Measurements from ENCODE around the gene ZBTB7C.

Gene ZBTB7C

DNA sequence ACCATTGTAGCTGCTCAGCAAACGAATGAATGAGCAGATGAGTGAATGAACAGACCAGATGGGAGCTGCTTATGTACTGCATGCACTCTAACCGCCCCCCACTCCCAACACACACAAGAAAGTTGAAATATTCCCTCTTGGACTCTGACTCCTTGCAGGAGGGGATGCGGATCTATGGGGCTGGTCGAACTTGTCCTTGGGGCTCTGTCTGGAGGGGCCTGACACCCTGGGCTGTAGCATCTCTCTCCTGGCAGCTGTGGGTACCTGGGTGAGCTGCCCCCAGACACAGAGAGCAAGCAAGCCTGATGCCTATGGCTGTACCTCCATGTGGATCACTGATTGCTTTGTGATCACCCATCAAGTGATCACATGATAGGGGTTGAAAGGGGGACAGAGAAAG is 286.4 kb downstream of the ZBTB7C start:
- no peak for DNase-seq (ENCODE audit: low read depth in 2 of 2)

DNA sequence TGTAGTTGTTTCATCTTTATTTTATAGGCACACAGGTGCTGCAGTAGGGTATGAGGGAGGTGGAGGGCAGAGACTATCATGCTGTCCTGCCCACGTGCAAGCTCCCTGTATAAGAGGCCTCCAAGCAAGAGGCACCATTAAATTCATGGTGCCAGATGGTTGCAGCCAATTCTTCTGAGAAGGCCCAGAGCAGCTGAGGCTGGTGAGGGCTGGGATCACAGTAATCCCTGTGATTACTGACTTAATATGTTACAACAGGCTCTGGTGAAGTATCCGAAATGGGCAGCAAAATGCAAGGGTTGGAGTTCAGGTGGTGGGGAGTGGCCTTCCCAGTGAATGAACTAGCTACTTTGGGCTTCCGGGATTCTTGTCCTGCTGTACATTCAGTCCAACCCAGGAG is 286.8 kb downstream of the ZBTB7C start:
- no peak for DNase-seq (ENCODE audit: low read depth in 2 of 2)

DNA sequence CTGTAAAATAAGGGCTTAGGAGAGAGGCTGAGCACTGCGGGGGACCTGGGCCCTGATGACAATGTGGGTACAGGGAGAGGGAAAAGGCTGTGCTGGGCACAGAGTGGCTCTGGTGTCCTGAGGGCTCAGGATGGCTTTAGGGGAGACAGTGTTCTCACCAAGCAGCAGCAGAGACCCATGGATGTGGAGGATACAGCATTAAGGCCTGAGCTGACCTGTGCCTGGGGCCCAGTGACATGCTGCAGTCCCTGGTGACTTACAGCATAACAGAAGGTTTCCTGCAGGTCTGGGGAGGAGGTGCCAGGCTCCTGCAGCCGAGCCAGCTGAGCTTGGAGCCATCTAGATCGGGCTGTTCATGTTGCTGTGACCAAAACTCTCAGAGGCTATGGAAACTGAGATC is 287.4 kb downstream of the ZBTB7C start:
- no peak for DNase-seq (ENCODE audit: low read depth in 2 of 2)

DNA sequence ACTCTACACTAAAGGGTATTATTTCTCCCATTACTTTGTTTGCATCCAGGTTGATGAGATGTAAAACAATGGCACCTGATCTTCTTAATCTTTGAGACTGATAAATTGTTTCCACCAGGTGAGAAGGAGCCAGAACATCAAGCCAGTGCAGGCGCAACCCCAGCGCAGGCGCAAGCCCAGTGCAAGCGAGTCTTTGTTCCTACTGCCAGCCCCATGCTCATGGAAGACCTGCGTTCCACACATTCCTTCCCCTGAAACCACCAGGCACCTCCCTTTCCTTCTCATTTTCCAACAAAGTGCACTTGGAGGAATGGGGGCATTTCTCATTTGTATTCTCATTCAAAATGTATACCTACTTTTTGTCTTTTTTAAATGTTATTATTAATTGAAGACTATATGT is 290.0 kb downstream of the ZBTB7C start:
- DNase-seq (ENCODE audit: low read depth in 2 of 2): no peak

DNA sequence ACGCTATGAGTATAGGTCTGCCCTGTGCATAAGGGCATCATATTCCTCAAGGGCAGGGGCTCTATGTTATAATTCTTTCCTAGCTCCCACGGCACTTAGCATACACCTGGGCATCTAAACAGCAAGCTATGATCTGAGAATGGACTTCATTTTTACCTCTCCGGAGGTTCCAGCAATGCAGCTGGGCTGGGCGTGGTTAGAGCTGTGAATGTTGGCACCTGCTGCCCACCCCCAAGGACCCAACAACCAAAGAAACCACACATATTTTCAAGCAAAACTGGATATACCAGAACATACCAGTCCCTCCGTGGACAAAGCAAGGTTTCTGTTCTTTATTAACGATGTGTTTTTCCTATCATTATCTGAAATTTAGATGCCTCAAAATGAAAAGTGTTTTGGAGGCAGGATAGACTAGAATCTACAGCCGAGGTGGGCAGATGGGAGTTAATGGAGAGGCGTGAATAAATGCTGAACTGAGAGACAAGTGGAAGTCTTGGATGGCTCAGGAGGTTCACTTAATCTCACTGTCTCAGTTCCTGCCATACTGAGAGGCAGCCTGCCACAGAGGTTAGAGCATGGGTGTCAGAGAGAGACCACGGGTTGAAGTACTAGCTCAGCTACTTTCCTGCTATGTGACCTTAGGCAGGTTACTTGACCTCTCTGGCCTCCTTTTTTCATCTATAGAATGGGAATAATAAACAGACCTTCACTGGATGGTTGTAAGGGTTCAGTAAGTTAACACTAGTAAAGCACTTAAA is 292.1 kb downstream of the ZBTB7C start:
- DNase-seq (ENCODE audit: low read depth in 2 of 2): no peak

DNA sequence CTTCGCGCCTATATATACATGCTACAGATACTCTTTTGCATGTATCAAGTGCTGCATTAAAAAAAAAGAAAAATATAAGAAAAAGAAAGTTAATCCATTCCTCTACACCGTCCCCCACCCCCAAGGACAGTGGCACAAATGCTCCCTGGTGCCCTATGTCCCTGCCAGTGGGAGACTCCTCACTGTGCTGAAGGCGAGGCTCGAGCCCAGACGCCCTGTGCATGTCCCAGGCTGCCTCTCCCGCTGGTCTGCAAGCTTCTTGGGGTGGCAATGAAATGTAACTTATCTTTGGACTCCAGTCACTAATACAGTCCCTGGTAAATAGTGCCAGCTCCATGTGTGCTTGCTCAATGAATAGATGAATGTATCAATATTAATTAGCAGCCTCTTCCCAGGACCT is 293.2 kb downstream of the ZBTB7C start:
- DNase-seq (ENCODE audit: low read depth in 2 of 2): no peak

DNA sequence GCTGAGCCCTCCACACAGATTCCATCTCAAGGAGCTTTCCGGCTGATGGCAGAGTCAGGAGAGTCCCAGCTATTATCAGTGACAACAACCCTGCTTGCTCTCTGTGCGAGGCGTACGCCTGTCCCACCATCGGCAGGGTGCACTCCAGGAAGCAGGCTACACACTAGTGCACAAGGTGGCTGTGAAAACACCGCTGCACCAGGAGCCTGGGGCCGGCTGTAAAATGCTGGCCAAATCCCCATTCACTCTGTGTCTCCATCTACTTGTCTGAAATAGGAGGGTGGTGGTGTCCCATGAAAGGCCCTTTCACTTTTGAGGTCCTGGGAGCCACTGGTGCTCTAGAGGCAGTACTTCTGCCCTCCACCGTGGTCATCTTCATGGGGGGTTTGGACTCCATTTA is 295.5 kb downstream of the ZBTB7C start:
- no peak for DNase-seq (ENCODE audit: low read depth in 2 of 2)

DNA sequence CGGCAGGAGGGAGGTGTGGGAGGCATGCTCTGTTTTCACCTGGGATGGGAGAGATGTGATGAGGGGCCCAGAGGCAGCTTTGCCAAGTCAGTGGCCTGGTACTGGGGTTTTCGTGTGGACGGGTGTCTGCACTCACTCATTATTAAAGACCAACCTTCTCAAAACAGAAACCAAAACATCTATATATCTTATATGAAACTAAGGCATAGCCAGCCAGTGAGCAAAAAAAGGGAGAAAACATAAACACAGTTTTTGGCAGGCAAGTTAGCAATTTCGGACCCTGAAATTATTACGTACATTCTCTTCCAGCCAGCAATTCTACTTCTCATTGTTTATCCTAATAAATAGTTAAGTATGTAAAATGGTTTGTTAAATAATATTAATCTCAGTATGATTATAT is 297.6 kb downstream of the ZBTB7C start:
- DNase-seq (ENCODE audit: low read depth in 2 of 2): no peak

DNA sequence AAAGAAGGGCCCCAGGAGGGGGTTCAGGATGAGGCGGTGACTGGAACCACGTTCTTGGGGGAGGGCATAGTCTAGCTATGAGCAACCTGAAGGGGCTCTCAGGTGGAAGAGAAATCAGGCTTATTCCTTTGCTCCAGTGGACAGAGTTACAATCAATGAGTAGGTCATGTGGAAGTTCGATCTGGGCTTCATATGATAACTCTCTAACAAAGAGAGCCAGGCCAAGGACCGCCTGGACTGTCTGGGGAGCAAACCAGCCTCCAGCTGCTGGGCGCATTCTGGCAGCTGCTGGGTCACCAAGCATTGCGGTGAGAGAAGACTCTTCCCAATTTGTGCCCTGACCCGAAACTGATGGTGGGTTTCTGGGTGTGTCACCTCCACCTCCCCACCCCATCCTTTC is 298.4 kb downstream of the ZBTB7C start:
- no peak for DNase-seq (ENCODE audit: low read depth in 2 of 2)

DNA sequence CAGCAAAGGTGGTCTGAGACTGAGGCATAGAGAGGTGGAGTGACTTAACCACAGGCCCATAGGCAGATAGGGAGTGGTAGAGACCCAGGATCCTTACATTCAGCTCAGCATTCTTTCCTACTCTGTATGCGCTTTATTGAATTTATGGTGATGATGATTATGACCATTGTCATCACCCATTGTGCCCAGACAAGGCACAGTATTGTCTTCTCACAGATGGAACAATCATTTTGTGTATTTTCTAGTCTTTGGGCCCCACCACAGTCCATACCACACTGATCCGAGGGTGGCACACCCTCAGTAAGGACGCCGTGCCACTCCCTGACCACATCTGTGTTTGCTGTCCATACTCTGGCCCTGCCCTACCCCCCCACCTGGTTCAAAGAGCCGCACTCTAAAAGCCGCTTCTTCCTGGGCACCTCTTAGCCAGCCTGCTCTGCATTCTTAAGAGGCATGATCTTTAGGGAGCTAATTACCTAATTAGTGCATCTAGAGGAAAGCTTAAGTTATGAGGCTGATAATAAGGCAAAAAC is 299.2 kb downstream of the ZBTB7C start:
- no peak for DNase-seq (ENCODE audit: low read depth in 2 of 2)

DNA sequence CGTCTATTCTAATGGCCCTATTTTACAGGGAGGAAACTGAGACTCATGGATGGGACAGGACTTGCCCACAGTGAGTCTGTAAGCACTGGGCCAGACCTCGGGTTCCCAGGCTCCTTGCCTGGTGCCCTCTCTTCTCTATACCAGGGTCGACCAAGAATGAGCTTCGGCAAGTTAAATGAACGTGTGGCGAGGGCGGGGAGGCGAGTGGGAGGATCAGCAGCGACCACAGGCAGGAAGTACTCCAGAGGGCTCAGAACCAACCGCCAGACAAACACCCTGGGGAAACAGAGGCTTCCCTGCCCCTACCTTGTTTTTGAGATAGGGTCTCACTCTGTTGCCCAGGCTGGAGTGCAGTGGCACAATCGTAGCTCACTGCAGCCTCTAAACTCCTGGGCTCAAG is 301.0 kb downstream of the ZBTB7C start:
- no peak for DNase-seq (ENCODE audit: low read depth in 2 of 2)

DNA sequence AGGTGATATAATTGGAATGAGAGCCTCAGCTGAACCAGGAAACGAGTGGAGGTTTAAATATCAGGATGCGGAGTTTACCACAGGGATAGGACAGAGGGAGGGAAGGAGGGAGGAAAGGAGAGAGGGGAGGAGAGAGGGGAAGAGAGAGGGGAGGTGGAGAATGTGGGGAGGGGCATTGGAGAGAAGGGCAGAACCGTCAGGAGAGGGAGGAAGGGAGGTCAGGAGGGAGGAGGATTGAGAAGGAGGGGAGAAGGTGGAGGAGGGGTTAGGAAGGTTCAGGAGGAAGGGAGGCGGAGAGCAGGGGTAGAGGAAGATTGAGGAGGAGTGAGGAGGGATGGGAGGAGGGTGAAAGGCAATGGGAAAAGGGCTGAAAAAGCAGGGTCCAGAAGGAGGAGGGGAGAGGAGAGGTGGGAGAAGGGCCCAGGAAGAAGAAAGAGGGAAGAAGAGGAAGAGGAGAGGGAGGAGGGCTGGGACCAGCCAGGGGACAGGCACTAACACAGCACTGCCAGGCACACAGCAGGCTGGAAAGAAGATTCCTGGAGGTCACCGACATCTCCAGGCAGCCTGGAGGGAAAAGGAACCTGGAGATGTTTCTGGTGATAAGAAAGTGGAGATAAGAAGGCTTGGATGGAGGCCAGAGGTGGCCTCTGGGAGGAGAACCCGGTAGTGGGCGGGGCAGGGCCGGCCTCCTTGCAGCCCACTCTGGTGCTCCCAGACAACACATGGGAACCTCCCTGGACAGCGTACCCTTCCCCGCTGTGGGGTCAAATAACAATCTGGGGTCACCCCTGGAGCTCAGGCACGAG is 302.0 kb downstream of the ZBTB7C start:
- no peak for DNase-seq (ENCODE audit: low read depth in 2 of 2)

DNA sequence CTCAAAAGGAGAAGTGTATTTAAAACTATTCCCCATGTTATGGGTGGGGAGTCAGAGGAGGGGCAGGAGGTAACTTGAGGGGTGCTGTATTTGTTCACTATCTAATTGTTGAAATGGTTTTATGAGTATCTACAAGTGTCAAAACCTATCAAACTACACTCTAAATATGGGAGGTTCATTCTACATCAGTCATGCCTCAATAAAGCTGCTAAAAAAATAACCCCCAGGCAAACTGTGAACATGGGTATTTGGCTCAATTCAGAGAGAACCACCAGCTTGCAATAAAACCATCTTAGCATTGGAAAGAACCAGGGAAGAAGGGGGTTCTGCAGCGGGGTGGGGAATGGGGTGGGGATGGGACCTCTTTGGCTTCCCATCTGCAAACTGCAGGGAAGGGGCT is 302.7 kb downstream of the ZBTB7C start:
- DNase-seq (ENCODE audit: low read depth in 2 of 2): no peak

DNA sequence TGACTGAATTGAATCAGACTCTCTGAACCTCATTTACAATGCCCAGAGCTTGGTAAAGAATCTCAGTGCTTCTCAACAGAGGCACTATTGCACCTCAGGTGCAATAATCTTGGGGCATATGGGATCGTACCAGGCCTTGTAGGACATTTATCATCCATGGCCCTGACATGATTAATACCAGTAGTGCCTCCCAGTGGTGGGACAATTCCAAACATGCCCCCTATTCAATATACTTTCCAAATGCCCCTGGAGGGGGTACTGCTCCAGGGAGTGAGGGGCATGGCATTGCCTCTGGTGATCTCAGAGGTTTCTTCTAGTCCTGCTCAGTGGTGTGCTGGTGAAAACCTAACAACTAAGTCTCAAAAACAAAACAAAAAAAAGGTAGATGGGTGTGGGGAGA is 303.9 kb downstream of the ZBTB7C start:
- no peak for DNase-seq (ENCODE audit: low read depth in 2 of 2)

DNA sequence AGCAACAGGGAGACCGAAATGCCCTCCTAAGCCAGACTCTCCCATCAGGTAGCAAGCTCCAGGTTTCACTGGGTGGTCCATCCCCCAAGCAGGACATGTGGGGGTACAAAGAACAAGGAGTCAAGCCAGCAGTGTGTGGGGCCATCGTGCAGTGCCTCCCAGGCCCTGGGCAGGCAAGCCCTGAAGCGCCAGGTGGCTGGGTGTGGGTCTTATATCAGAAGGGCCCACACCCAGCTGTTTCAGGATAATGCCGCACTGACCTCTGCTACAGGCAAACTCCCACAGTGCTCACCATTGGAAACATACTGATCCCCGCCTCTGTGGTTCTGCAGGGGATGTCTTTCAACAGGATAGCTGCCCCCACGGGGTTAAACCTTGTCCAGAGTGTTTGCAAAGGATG is 304.5 kb downstream of the ZBTB7C start:
- DNase-seq (ENCODE audit: low read depth in 2 of 2): no peak

DNA sequence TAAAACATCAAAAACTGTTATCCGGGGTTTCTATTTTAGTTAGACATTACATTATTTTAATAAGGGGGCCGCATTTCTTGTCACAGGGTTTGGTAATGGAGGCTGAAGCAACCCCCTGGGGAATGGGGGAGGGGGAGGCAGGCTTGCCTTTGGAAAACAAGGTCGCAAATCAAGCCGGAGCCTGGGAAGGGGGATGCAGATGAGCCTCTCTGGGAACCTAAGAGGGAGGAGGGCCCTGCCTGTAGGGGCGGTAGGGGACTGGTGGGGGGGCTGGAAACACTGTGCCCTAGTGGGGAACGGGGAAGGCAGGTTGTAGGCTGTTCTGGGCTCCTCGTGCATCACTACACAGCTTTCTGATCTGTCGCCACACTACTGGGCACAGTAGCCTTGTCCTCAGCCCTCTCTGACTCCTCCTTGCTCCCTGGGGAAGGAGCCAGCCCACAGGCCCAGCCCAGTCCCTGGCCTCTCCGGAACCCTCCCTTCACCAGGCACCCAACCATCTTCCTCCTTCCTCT is 308.5 kb downstream of the ZBTB7C start:
- no peak for DNase-seq (ENCODE audit: low read depth in 2 of 2)

DNA sequence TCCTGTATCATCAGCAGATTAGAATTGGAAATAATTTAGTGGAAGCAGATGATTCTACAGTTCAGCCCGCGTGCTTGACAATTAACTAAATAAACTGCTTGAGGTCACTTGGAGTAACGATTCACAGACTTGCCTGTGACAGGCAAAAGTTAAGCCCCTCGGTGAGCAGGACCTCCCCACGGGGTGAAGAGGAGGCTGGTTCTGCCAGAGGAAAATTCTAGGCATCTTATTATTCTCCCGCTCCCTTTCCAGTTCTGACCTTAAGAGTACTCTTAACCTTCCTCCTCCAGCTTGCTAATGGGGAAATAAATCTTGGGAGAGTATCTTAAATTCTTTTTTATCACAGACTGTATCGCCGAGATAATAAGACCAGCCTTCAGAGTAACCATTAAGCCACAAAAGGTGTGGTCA is 309.0 kb downstream of the ZBTB7C start:
- DNase-seq (ENCODE audit: low read depth in 2 of 2): no peak

DNA sequence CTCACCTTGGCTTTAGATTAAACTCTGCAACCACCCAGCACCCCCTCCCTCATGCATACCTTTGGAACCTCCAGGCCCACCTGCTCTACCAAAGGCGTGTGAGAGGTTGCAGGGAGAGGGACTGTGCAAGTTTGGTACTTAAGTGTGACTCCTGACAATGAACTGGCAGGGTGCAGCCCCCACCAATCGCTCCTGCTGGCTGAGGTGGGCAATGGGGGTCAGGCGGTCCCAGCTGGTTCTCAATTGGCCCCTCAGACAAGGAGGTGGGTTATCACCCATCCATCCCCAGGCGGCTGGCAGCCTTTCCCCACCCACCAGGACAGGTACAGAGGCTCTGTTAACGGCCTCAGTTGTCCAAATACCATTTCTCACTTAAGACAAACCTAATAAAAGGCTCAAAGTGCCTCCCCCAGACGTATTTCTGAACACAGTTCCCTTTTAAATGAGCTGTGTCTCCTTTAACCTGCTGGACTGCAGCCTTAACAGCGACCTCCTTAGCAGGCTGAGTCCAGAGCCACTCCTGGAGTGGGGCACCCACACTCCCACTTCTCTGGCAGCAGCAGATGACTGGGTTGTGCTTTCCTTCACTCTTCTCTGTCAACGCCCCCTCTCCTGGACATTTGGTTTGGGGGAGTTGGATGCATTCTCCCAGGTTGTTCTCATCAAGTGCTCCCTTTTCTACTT is 309.6 kb downstream of the ZBTB7C start:
- DNase-seq (ENCODE audit: low read depth in 2 of 2): no peak

DNA sequence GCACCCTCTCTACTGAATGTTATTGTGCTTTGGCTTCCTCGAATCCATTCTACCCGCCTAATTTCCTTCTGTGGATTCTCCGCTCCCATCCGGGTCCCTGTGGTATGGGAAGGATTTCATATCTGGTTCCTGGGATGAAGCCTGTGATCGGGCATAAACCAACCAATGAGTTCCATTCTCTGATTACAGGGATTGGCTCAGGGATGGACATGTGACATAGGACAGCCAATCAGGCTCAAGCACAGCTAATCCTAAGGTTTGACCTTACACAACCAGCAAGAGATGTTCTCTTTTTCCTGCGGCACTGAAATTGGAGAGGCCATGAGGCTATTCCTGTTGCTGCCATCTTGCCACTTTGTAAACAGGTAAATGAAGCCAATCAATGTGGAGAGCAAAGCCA is 310.6 kb downstream of the ZBTB7C start:
- DNase-seq (ENCODE audit: low read depth in 2 of 2): no peak

DNA sequence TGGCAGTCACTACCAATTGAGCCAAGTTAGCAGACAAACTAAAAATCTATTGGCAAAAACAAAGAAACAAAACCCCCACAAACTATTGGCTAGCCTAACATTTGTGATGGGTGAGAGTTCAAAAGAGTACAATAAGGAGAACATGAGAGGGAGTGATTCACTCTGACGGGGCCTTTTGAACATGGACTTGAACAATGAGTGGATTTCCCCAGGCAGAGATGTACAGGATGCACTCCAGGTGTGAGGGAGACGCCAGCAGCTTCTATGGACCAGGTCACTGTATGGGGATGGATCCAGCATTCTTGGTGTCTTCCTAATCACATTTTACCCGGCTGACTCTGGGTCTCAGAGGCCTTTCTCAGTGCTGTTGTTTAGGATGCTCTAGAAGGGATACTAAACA is 311.2 kb downstream of the ZBTB7C start:
- DNase-seq (ENCODE audit: low read depth in 2 of 2): no peak

DNA sequence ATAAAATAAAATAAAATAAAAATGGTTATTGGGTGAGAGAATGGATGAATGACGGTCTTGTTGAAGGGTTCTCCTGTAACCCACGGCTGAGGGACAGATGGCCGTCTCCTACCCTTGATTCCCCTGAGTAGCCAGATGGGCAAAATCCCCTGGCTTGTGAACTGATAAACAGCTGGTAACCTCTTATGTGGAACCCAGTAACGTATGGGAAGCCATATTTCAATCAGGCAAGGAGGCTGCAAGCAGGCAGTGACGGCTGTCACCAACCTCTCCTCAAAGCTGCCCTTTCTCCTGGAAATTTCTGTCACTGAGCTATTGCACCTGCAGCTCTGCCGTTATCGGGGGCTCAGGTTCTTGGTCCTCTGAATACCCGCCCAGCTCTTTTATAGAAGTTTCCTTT is 313.5 kb downstream of the ZBTB7C start:
- DNase-seq (ENCODE audit: low read depth in 2 of 2): no peak

DNA sequence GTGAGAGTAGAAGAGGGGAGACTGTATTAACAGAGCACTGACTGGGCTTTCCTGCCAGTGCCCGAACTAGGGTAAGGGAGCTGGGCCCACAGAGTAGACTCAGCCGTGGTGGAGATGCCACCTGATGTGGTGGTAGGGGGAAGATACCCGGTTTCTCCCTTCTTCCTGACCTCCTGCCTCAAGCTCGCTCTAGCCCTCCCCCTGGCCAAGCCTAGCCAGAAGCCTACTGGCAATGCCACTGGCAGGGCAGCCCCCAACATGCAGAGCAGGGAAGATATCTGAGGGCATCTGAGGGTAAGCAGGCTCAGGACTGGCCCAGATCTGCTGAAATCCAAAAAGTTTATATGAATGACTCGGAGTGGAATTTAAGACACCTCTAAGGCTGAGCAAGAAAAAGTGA is 316.1 kb downstream of the ZBTB7C start:
- DNase-seq (ENCODE audit: low read depth in 2 of 2): no peak

Data from stimulated activated CD4-positive, alpha-beta T cell treated with anti-CD3 and anti-CD28 coated beads, Interleukin-15, amount 100 ng/mL, for 48 hours (primary cell).